Endodermal cell (in vitro differentiated cells): ENCODE measurements around the gene DLG2. TPM values are rescaled to one million over a fixed set of nuclear protein-coding genes. Genes with fewer than 3 reads are reported as not detected.

ENCODE experiments used
- DNase-seq: peaks from one replicate; pipeline ENCODE4 v3.0.0-alpha.2; 2017
- H3K27ac ChIP-seq: 2 replicates; pipeline ENCODE4 v1.5.1; 2013; ENCODE audit warnings: mild to moderate bottlenecking, low read depth, low read length, moderate library complexity
- H3K27me3 ChIP-seq: 2 replicates; pipeline ENCODE4 v1.6.1; 2013; ENCODE audit warnings: mild to moderate bottlenecking, low read length, moderate library complexity; ENCODE audit not compliant: insufficient read depth, control insufficient read depth, poor library complexity, severe bottlenecking
- H3K36me3 ChIP-seq: 2 replicates; pipeline ENCODE4 v1.7.0; 2013; ENCODE audit warnings: mild to moderate bottlenecking, low read length, moderate library complexity; ENCODE audit not compliant: control insufficient read depth, insufficient read depth
- H3K4me1 ChIP-seq: one replicate; pipeline ENCODE4 v1.7.0; 2013; ENCODE audit warnings: low read length; ENCODE audit not compliant: control insufficient read depth, insufficient read depth
- H3K4me3 ChIP-seq: 2 replicates; pipeline ENCODE4 v1.5.1; 2013; ENCODE audit warnings: mild to moderate bottlenecking, low read length, moderate library complexity
- H3K9ac ChIP-seq: 2 replicates; pipeline ENCODE4 v1.6.1; 2013; ENCODE audit warnings: mild to moderate bottlenecking, low read length, moderate library complexity; ENCODE audit not compliant: poor library complexity, severe bottlenecking; ENCODE audit errors: extremely low read depth
- H3K9me3 ChIP-seq: 2 replicates; pipeline ENCODE4 v1.6.1; 2013; ENCODE audit warnings: mild to moderate bottlenecking, low read length, moderate library complexity; ENCODE audit not compliant: control insufficient read depth
- H3K27ac Mint-ChIP-seq: 2 replicates; pipeline ENCODE4 v1.8.0; 2020; ENCODE audit warnings: mixed read lengths
- H3K27me3 Mint-ChIP-seq: 2 replicates; pipeline ENCODE4 v1.8.0; 2021; ENCODE audit warnings: mild to moderate bottlenecking, mixed read lengths; ENCODE audit not compliant: insufficient read depth
- H3K36me3 Mint-ChIP-seq: 2 replicates; pipeline ENCODE4 v1.8.0; 2020; ENCODE audit warnings: low read depth, mixed read lengths
- H3K4me1 Mint-ChIP-seq: 2 replicates; pipeline ENCODE4 v1.8.0; 2020; ENCODE audit warnings: mixed read lengths
- H3K4me3 Mint-ChIP-seq: 2 replicates; pipeline ENCODE4 v1.8.0; 2020; ENCODE audit warnings: mild to moderate bottlenecking, moderate library complexity, mixed read lengths
- H3K9me3 Mint-ChIP-seq: 2 replicates; pipeline ENCODE4 v1.8.0; 2020; ENCODE audit warnings: mild to moderate bottlenecking, mixed read lengths
- WGBS, 2 experiments: methylation state at CpG; one replicate each; pipeline versions ENCODE4 v1.1.5 to v1.1.7; 2013; ENCODE audit warnings: missing lambda C conversion rate in 2 of 2, mixed read lengths in 1 of 2; ENCODE audit not compliant: insufficient coverage in 1 of 2, insufficient read length in 1 of 2; 5-methylcytosine and 5-hydroxymethylcytosine counted together
- total RNA-seq, 2 donors: library from RNA; stranded (reverse); fragmentation: NEBNext Ultra II Directional in 1 of 2; extraction: Animal tissue kit (Norgen Biotek cat#: 25700) in 1 of 2; gene quantifications; 2 replicates in 1 of 2; 3 replicates in 1 of 2; pipeline ENCODE4 v1.2.1, GENCODE V29; 2021
- TF ChIP-seq, protein P1 (sequence below): fragments of 200-600 bp; sonication (generic); conservative IDR thresholded peaks from 2 replicates; pipeline ENCODE4 v1.5.0; 2021; ENCODE audit warnings: antibody characterized with exemption, mild to moderate bottlenecking

DLG2 gene
- total RNA-seq, 2 donors from 2014 or later = 9.6 to 10.6 TPM

DNA sequence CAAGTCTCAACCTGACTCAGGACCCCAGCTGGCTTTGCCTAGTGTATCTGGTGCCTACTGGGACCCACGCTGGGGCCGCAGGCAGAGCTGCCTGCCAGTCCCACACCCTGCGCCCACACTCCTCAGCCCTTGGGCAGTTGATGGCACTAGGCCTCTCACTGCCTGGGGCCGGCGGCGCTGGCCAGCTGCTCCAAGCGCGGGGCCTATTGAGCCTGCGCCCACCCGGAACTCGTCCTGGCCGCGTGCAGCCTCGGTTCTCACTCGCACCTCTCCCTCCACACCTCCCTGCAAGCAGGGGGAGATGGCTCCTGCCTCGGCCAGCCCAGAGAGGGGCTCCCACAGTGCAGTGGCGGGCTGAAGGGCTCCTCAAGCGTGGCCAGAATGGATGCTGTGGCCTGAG lies 1432.4 kb downstream of the DLG2 start:
- TF ChIP-seq, protein P1, sequence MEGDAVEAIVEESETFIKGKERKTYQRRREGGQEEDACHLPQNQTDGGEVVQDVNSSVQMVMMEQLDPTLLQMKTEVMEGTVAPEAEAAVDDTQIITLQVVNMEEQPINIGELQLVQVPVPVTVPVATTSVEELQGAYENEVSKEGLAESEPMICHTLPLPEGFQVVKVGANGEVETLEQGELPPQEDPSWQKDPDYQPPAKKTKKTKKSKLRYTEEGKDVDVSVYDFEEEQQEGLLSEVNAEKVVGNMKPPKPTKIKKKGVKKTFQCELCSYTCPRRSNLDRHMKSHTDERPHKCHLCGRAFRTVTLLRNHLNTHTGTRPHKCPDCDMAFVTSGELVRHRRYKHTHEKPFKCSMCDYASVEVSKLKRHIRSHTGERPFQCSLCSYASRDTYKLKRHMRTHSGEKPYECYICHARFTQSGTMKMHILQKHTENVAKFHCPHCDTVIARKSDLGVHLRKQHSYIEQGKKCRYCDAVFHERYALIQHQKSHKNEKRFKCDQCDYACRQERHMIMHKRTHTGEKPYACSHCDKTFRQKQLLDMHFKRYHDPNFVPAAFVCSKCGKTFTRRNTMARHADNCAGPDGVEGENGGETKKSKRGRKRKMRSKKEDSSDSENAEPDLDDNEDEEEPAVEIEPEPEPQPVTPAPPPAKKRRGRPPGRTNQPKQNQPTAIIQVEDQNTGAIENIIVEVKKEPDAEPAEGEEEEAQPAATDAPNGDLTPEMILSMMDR = no peak
- 99 to 100% methylated on average over 3 to 18 of the region's 18 CpGs for whole genome bisulfite sequencing, 2 experiments
- no peaks in the 10 kb centered on the region for H3K27me3 ChIP-seq
- Mint-ChIP-seq H3K27me3 (no peaks in the 10 kb centered on the region), H3K4me1 (no peaks in the 10 kb centered on the region), H3K36me3 (no peaks in the 10 kb centered on the region), H3K9me3 (peaks cover 21% of the 10 kb centered on the region), H3K27ac (no peak overlapping the region), H3K4me3 (no peak overlapping the region)
- H3K27ac ChIP-seq = no peak overlapping the region
- H3K36me3 ChIP-seq = no peaks in the 10 kb centered on the region
- no peak overlapping the region for H3K4me3 ChIP-seq
- DNase-seq = no peak
- H3K9ac ChIP-seq = no peak overlapping the region
- peaks cover 8% of the 10 kb centered on the region for H3K9me3 ChIP-seq
- H3K4me1 ChIP-seq = no peaks in the 10 kb centered on the region

DNA sequence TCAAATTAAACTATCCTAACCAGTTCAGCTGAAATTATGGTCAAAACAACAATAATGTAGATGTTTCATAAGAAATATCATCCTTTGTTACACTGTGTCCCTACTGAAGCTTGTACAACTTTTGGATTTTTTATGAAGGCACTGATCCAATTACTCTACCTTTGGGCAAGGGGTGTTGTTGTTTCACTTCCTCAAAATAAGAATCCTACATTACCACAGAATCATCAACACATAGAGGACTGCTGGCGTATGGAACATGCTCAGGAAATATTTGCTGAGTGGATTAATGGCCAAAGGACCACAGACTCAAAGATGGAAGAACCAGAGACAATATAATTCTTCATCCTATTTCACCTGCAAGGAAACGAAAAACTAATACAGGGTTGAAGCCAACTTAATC lies 1433.4 kb downstream of the DLG2 start:
- H3K9me3 ChIP-seq = peaks cover 8% of the 10 kb centered on the region
- WGBS, 2 experiments = 86% methylated on average over 2 of the region's 2 CpGs; no CpG with 5 or more reads in 1 of the 2 experiments
- no peaks in the 10 kb centered on the region for H3K4me1 ChIP-seq
- TF ChIP-seq, protein P1 = no peak
- no peaks in the 10 kb centered on the region for H3K4me1 Mint-ChIP-seq
- H3K4me3 ChIP-seq = no peak overlapping the region
- peaks cover 21% of the 10 kb centered on the region for H3K9me3 Mint-ChIP-seq
- H3K27ac Mint-ChIP-seq = no peak overlapping the region
- H3K4me3 Mint-ChIP-seq = no peak overlapping the region
- no peaks in the 10 kb centered on the region for H3K27me3 Mint-ChIP-seq
- H3K27ac ChIP-seq = no peak overlapping the region
- H3K27me3 ChIP-seq = no peaks in the 10 kb centered on the region
- no peaks in the 10 kb centered on the region for H3K36me3 Mint-ChIP-seq
- H3K36me3 ChIP-seq = no peaks in the 10 kb centered on the region
- DNase-seq = no peak
- no peak overlapping the region for H3K9ac ChIP-seq

DNA sequence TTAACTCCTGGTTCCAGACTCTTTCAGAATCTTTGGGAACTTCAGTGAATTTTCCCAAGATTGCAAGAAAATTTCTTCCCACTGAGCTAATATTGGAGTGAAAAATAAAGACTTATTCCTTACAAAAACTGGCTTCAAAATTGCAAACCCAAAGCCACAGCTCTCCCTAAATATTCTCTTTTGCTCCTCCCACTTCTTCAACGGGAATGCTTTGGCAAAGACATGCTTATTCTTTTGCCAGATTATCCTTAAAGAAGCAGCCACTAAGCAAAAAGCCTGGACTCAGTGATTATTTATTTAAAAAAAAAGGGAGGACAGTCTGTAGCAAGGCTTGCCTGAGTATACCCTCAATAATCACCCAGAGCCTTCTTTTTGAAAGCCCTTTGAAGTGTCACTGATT lies 1438.6 kb downstream of the DLG2 start:
- H3K9me3 Mint-ChIP-seq = peaks cover 5% of the 10 kb centered on the region
- H3K27ac Mint-ChIP-seq = no peak overlapping the region
- DNase-seq = no peak
- TF ChIP-seq, protein P1 = no peak
- Histone ChIP-seq H3K27ac (no peak overlapping the region), H3K27me3 (no peaks in the 10 kb centered on the region), H3K9ac (no peak overlapping the region), H3K36me3 (no peaks in the 10 kb centered on the region), H3K4me1 (no peaks in the 10 kb centered on the region), H3K9me3 (peaks cover 6% of the 10 kb centered on the region), H3K4me3 (no peak overlapping the region)
- no peaks in the 10 kb centered on the region for H3K4me1 Mint-ChIP-seq
- 14 to 52% methylated on average over 1 of the region's 1 CpG for WGBS, 2 experiments
- no peaks in the 10 kb centered on the region for H3K27me3 Mint-ChIP-seq
- H3K4me3 Mint-ChIP-seq = no peak overlapping the region
- no peaks in the 10 kb centered on the region for H3K36me3 Mint-ChIP-seq
